B cell (primary cell): Measurements from ENCODE around the gene GPR137C. TPM values are rescaled to one million over a fixed set of nuclear protein-coding genes. Genes with fewer than 3 reads are reported as not detected.
A peak's percentile ranks its signal among the peaks of the same experiment; 100 is the strongest.

ENCODE experiments used
- ATAC-seq: fragments of 200-7000 bp; cut with Tn5 transposase; one replicate; pipeline ENCODE4 v1.10.0; 2021; ENCODE audit warnings: low read depth, mild to moderate bottlenecking, moderate number of reproducible peaks, moderate library complexity
- CTCF ChIA-PET: fragments of 350-600 bp; sonication (Branson Sonifier 250); formaldehyde crosslinking; loops from one replicate; lab custom pipeline; 2021; ENCODE audit warnings: antibody characterized with exemption, inconsistent platforms; lab: Charles Lee
- POLR2A ChIA-PET: fragments of 350-600 bp; sonication (Branson Sonifier 250); formaldehyde crosslinking; loops from one replicate; lab custom pipeline; 2021; ENCODE audit warnings: antibody characterized with exemption; lab: Charles Lee
- DNase-seq: peaks from one replicate; pipeline ENCODE4 v3.0.0; 2013
- H2AFZ ChIP-seq: 2 replicates; pipeline ENCODE4 v1.6.1; 2012; ENCODE audit warnings: mild to moderate bottlenecking, low read depth, low read length; ENCODE audit not compliant: insufficient read depth, poor library complexity, severe bottlenecking
- H3K27ac ChIP-seq, 2 donors: 1 replicate in 1 of 2; 2 replicates in 1 of 2; pipeline ENCODE4 v1.5.1; 2012 to 2013; ENCODE audit warnings: low read length in 2 of 2, mild to moderate bottlenecking in 2 of 2, moderate library complexity in 1 of 2
- H3K27me3 ChIP-seq, 4 experiments: fragments of 200-600 bp in 1 of 4; sonication (generic) in 1 of 4; replicated peaks in 1 of 4; 1 replicate in 2 of 4; 2 replicates in 2 of 4; pipeline versions ENCODE4 v1.6.1 to v1.7.0; 2013 to 2016; ENCODE audit warnings: low read length in 3 of 4, mild to moderate bottlenecking in 2 of 4, mixed read lengths in 1 of 4, moderate library complexity in 1 of 4; ENCODE audit not compliant: insufficient read depth in 4 of 4, control insufficient read depth in 3 of 4; ENCODE audit errors: control extremely low read depth in 1 of 4
- H3K36me3 ChIP-seq, 2 experiments: replicated peaks in 1 of 2; 1 replicate in 1 of 2; 2 replicates in 1 of 2; pipeline versions ENCODE4 v1.6.1 to v1.7.1; 2013; ENCODE audit warnings: low read length in 1 of 2; ENCODE audit not compliant: insufficient read depth in 2 of 2, control insufficient read depth in 1 of 2; ENCODE audit errors: control extremely low read depth in 1 of 2, extremely low read depth in 1 of 2
- H3K4me1 ChIP-seq, 2 donors: fragments of 200-600 bp in 1 of 2; sonication (generic) in 1 of 2; 1 replicate in 1 of 2; 2 replicates in 1 of 2; pipeline versions ENCODE4 v1.5.1 to v1.6.1; 2013 to 2017; ENCODE audit warnings: low read length in 2 of 2; ENCODE audit not compliant: control insufficient read depth in 2 of 2, insufficient read depth in 2 of 2
- H3K4me2 ChIP-seq: replicated peaks from 2 replicates; pipeline ENCODE3; 2012; ENCODE audit warnings: mild to moderate bottlenecking, low read depth, low read length; ENCODE audit not compliant: poor library complexity, severe bottlenecking
- H3K4me3 ChIP-seq, 5 experiments: fragments of 200-600 bp in 1 of 5; sonication (generic) in 1 of 5; 1 replicate in 3 of 5; 2 replicates in 2 of 5; pipeline versions ENCODE4 v1.5.1 to v1.7.0; 2011 to 2016; ENCODE audit warnings: low read length in 4 of 5, mild to moderate bottlenecking in 4 of 5, low read depth in 2 of 5, control low read depth in 1 of 5, moderate library complexity in 1 of 5; ENCODE audit not compliant: insufficient read depth in 1 of 5; ENCODE audit errors: control extremely low read depth in 1 of 5, extremely low read depth in 1 of 5
- H3K79me2 ChIP-seq: fragments of 200-600 bp; sonication (generic); one replicate; pipeline ENCODE4 v1.6.0; 2016; ENCODE audit warnings: low read length; ENCODE audit not compliant: control insufficient read depth, insufficient read depth
- H3K9ac ChIP-seq: fragments of 200-600 bp; sonication (generic); 2 replicates; pipeline ENCODE4 v1.6.1; 2017; ENCODE audit warnings: mild to moderate bottlenecking, low read length, moderate library complexity
- H3K9me3 ChIP-seq, 3 donors: one replicate each; pipeline versions ENCODE4 v1.6.1 to v1.7.1; 2013; ENCODE audit warnings: low read length in 2 of 3; ENCODE audit not compliant: control insufficient read depth in 2 of 3, insufficient read depth in 1 of 3; ENCODE audit errors: control extremely low read depth in 1 of 3
- H4K20me1 ChIP-seq: 2 replicates; pipeline ENCODE4 v1.6.0; 2012; ENCODE audit warnings: mild to moderate bottlenecking, low read length; ENCODE audit not compliant: insufficient read depth, control insufficient read depth, poor library complexity, severe bottlenecking
- H3K27ac Mint-ChIP-seq: one replicate; pipeline ENCODE4 v1.8.0; 2021; ENCODE audit warnings: mixed read lengths
- H3K27me3 Mint-ChIP-seq: one replicate; pipeline ENCODE4 v1.8.0; 2021; ENCODE audit warnings: mixed read lengths
- H3K4me1 Mint-ChIP-seq: one replicate; pipeline ENCODE4 v1.8.0; 2021; ENCODE audit warnings: mixed read lengths
- H3K4me3 Mint-ChIP-seq: one replicate; pipeline ENCODE4 v1.8.0; 2021; ENCODE audit warnings: mixed read lengths
- H3K9me3 Mint-ChIP-seq: one replicate; pipeline ENCODE4 v1.8.0; 2022; ENCODE audit warnings: mixed read lengths; ENCODE audit not compliant: insufficient read depth
- EZH2 ChIP-seq: IDR thresholded peaks from 2 replicates; pipeline ENCODE4 v1.6.1; 2012; ENCODE audit warnings: borderline replicate concordance, low read depth, mild to moderate bottlenecking, moderate library complexity, low read length; ENCODE audit not compliant: insufficient read depth, poor library complexity, severe bottlenecking
- WGBS: methylation state at CpG from one replicate; pipeline ENCODE4 v1.1.5; 2013; ENCODE audit warnings: missing lambda C conversion rate; ENCODE audit not compliant: insufficient coverage; 5-methylcytosine and 5-hydroxymethylcytosine counted together
- intact Hi-C: fragments of 100-400 bp; cut with micrococcal nuclease; formaldehyde crosslinking; loops from one replicate; pipeline ENCODE4 v1.10.0; 2022
- polyA plus RNA-seq: library from polyadenylated mRNA; depleted of rRNA; stranded (reverse); fragments of >200 nt; gene quantifications from 2 replicates; pipeline ENCODE4 v1.2.3, GENCODE V29; 2012
- total RNA-seq, 2 donors: library from RNA; stranded (reverse); fragments of 120-200 nt in 1 of 2; gene quantifications; 1 replicate in 1 of 2; 2 replicates in 1 of 2; pipeline versions ENCODE4 v1.2.3 to v1.2.4, GENCODE V29; 2013 to 2022
- TF ChIP-seq, protein P1 (sequence below): fragments of 200-600 bp; IDR thresholded peaks from one replicate; pipeline ENCODE4 v1.8.0; 2022; ENCODE audit warnings: antibody characterized with exemption, mild to moderate bottlenecking

Gene GPR137C
- total and polyA plus RNA-seq, 2 donors (not counting 1 experiment from before 2014, with no cell fraction given), result 0.06 to 0.67 TPM

- Histone ChIP-seq H3K4me1 (peaks cover 16 to 24% of the 10 kb centered on the region in 2 donors), H4K20me1 (no peaks in the 10 kb centered on the region), H3K9ac (peak overlapping the region; percentile 77), H3K4me3 (peak overlapping the region; percentile 52 to 74 (median 68)), H3K9me3 (peaks cover 0 to 3% (median 1%) of the 10 kb centered on the region in 3 donors), H3K27ac (no peak overlapping the region), H3K79me2 (peaks cover 25% of the 10 kb centered on the region), H3K27me3 (peaks cover 0 to 13% (median 13%) of the 10 kb centered on the region in 4 experiments), H3K4me2 (peak overlapping the region; percentile 100), H3K36me3 (no peaks in the 10 kb centered on the region), H2AFZ (peak overlapping the region; percentile 90)
- ATAC-seq (no peak), DNase-seq (peak; percentile 88)
- H3K27ac Mint-ChIP-seq, result peak overlapping the region; percentile 88
- no peaks in the 10 kb centered on the region for H3K9me3 Mint-ChIP-seq
- intact Hi-C loops, result loop anchor here (2.0 to 10.0 kb wide), 8 partner anchors 229 to 1457 kb away; partner anchors contain the start of genes PTGER2 and TRIM9
- POLR2A ChIA-PET, result no interaction called here
- H3K4me1 Mint-ChIP-seq, result peaks cover 20% of the 10 kb centered on the region
- TF ChIP-seq EZH2, result no peak
- TF ChIP-seq, protein P1, sequence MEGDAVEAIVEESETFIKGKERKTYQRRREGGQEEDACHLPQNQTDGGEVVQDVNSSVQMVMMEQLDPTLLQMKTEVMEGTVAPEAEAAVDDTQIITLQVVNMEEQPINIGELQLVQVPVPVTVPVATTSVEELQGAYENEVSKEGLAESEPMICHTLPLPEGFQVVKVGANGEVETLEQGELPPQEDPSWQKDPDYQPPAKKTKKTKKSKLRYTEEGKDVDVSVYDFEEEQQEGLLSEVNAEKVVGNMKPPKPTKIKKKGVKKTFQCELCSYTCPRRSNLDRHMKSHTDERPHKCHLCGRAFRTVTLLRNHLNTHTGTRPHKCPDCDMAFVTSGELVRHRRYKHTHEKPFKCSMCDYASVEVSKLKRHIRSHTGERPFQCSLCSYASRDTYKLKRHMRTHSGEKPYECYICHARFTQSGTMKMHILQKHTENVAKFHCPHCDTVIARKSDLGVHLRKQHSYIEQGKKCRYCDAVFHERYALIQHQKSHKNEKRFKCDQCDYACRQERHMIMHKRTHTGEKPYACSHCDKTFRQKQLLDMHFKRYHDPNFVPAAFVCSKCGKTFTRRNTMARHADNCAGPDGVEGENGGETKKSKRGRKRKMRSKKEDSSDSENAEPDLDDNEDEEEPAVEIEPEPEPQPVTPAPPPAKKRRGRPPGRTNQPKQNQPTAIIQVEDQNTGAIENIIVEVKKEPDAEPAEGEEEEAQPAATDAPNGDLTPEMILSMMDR, result no peak
- CTCF ChIA-PET, result interaction anchor here (0.6 kb wide), 1 partner anchor 254 kb away, joined by 3 read pairs; no protein-coding TSS in a partner anchor
- peak overlapping the region; percentile 97 for H3K4me3 Mint-ChIP-seq
- 0% methylated on average over 18 of the region's 22 CpGs for WGBS
- H3K27me3 Mint-ChIP-seq, result peaks cover 14% of the 10 kb centered on the region
Measured at GRCh38 chr14:52553671-52554575, 1.3 kb downstream of the GPR137C start.

DNA sequence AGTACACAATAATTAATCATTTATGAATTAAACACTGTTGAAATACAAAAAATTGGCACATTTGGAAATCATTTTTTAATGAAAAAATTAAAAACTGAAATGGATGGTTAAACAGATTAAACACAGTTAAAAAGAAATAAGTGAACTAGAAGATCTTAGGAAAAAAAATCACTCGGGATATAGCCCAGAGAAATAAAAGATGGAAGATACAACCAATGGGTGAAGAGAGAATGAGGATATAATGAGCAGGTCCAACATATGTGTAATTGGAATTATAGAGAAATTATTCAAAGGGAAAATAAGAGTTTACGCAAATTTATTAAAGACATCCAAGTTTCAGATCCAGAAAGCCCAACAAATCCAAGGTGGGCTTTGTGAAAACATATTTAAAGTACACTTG, 6.1 kb downstream of the GPR137C start:
- Histone ChIP-seq H3K36me3 (no peaks in the 10 kb centered on the region), H3K4me2 (no peak overlapping the region), H3K27ac (no peak overlapping the region), H2AFZ (no peak overlapping the region), H3K79me2 (no peaks in the 10 kb centered on the region), H3K9ac (no peak overlapping the region), H3K4me1 (peaks cover 6 to 8% of the 10 kb centered on the region in 2 donors), H3K9me3 (peaks cover 0 to 5% (median 3%) of the 10 kb centered on the region in 3 donors), H3K4me3 (no peak overlapping the region), H4K20me1 (no peaks in the 10 kb centered on the region), H3K27me3 (peaks cover 0 to 13% (median 12%) of the 10 kb centered on the region in 4 experiments)
- TF ChIP-seq, protein P1, result no peak
- TF ChIP-seq EZH2, result no peak
- ATAC-seq, result no peak
- intact Hi-C loops, result loop anchor here (10.0 kb wide), 1 partner anchor 714 kb away; no protein-coding TSS in a partner anchor
- H3K4me3 Mint-ChIP-seq, result no peak overlapping the region
- H3K27me3 Mint-ChIP-seq, result peaks cover 14% of the 10 kb centered on the region
- peaks cover 6% of the 10 kb centered on the region for H3K4me1 Mint-ChIP-seq
- DNase-seq, result no peak
- H3K9me3 Mint-ChIP-seq, result no peaks in the 10 kb centered on the region
- POLR2A ChIA-PET, result no interaction called here
- H3K27ac Mint-ChIP-seq, result no peak overlapping the region
- CTCF ChIA-PET, result no interaction called here
- WGBS, result no CpG with 5 or more reads among the region's 2 CpGs
